Stimulated activated CD8-positive, alpha-beta memory T cell treated with anti-CD3 and anti-CD28 coated beads, Interleukin-12 subunit alpha, Interleukin-12 subunit beta, amount 100 ng/mL, for 1 hour (primary cell): ENCODE data around the gene WWOX.

Experiments used
- DNase-seq: peaks from one replicate; pipeline ENCODE4 v3.0.0-alpha.2; 2020; ENCODE audit warnings: low read depth

WWOX gene

GRCh38 chr16:78995441-78995840 lies 896.0 kb downstream of the WWOX start:
- no peak for DNase-seq

DNA sequence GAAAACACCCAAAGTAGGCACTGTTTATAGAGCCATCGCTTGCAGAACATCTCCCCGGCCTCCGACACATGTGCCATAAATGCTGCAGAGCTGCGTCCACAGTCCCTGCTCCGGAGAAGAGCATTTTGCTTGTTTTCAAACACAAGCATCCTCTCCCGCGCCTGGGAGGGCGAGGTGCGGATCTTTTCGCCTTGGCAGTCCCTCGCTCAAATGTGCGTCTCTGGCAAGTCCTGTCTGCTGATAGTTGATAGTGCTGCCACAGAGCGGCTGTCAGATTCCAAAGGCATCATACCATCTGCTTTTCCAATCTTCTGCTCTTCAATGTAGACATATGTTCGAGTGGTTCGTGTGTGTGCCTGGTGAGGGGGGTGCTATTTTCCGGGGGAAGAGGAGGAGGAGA lies 897.3 kb downstream of the WWOX start:
- DNase-seq = no peak

- DNase-seq = no peak
These were observed 899.4 kb downstream of the WWOX start for GRCh38 chr16:78998879-78999278.

DNA sequence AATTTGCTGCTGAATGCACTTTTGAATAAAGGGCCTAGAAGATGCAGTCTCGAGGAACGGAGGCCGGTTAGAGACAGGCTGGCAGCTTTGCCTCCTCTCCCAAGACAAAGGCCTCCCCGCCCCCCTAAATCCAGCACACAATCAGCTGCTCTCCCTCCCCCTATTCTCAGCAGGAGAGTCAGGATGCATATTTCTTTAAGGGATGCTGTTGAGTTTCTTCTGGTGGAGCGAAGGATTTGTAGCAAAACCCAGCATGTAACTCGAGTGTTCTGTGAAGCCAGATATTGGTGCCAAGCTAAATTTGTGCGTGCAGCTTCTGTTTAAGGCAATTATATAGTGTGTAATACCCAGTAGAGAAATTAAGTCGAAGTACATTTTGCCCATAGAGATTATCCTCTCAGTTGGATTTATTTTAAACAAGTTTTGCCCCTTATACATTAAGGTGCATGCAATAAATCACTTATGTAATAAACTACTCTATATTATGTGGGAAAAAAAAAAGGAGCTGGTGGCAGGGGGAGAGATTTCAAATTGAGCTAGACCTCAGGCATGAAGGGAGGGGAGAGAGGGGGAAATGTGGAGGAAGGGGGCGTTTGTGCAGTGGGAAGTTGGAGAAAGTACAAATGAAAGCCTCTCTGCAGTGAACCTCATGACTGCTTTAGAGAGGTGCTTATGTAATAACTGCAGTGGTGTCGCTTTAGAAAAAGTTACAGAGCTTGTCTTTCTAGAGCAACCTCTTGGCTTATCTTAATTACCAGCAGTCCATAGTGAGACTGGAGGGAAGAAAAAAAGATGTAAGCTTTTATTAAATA lies 901.9 kb downstream of the WWOX start:
- no peak for DNase-seq

DNA sequence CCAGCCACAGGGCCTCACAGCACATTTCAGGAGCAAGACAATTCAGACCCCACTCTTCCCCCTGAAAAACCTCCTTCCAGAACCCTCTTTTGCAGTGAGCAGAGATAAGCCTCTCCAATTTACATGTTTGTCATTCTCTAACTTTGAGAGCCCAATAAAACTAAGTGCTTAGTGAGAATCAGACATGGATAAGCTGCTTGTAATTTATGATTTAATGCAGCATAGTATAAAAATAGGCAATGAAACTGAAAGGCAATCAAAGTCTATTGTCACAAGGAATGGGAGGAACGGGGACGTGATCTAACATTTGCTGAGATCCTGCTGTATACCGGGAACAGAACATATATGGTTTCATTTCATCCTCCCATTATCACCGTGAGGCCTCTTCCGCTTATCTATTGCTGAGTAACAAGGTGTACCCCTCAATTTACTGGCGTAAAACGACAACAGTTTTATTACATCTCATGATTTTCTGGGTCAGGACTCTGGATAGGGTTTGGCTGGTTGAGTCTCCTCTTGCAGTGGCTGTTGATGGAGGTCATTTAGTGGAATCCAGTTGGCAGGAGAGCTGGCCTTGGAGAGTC lies 903.7 kb downstream of the WWOX start:
- DNase-seq = no peak

- DNase-seq = no peak
These were observed 904.9 kb downstream of the WWOX start for GRCh38 chr16:79004309-79004708.

DNA sequence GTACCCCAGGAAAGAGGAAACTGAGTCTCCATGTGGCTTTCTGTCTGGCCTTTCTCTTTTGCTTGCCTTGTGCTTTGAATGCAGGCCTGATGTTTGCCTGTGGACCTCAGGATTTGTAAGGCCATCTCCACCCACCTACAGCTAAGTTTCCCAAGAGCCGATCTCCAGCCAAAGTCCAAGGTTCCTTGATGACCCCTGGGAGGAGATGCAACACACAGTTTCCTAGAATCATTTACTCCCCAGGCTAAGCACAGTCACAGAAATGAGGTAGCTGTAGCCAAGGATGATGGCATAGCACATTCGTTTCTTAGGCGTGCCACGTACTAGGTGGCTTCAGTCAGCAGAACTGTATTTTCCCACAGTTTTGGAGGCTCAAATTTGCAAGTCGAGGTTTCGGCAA lies 905.6 kb downstream of the WWOX start:
- DNase-seq = no peak

DNA sequence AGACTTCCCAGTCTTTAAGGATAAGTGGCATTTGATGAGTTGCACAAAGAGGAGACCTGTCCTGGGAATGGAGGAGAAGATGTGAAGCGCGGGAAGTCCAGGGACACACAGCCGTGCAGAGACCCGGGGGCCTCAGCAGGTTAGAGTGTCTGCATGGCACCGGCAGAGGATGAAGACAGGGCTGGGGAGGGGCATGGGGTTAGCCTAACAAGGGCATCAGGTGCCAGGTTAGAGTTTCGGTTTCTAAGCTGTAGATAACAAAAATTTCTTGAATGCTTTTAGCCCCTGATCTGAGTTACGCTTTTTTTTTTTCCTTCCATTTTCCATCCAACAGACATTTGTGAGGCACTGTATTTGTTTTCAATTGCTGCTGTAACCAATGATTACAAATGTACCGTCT lies 906.8 kb downstream of the WWOX start:
- no peak for DNase-seq

DNA sequence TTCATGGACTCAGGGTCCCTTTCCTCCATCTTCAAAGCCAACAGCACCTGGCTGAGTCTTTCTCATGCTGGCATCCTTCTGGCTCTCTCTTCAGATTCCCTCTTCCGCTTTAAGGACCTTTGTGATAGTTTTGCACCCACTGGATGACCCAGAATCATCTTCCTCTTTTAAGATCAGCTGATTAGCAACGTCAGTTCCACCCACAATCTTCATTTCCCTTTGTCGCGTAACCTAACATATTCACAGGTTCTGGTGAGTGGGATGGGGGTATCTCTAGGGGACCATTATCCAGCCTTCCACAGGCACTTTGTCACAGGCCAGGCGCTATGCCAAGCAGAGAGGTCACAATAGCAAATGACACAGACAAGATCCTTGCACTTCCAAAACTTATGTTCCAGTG lies 907.3 kb downstream of the WWOX start:
- DNase-seq = no peak

DNA sequence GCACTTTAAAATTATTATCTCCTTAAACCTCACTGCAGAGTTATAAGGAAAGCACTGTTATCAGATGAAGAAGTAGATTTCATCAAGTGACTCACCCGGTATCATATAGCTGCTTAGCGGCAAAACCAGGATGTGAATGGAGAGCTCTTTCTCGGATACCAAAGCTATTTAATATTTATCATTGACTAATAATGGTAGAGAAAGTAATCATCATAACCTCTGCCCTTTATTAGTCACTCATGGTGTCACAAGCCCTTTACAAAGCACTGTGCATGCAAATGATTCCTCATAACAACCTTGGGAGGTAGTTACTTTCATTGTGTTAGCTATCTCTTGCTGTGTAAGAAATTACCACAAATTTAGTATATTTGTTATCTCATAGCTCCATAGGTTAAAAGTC lies 908.2 kb downstream of the WWOX start:
- DNase-seq = no peak

DNA sequence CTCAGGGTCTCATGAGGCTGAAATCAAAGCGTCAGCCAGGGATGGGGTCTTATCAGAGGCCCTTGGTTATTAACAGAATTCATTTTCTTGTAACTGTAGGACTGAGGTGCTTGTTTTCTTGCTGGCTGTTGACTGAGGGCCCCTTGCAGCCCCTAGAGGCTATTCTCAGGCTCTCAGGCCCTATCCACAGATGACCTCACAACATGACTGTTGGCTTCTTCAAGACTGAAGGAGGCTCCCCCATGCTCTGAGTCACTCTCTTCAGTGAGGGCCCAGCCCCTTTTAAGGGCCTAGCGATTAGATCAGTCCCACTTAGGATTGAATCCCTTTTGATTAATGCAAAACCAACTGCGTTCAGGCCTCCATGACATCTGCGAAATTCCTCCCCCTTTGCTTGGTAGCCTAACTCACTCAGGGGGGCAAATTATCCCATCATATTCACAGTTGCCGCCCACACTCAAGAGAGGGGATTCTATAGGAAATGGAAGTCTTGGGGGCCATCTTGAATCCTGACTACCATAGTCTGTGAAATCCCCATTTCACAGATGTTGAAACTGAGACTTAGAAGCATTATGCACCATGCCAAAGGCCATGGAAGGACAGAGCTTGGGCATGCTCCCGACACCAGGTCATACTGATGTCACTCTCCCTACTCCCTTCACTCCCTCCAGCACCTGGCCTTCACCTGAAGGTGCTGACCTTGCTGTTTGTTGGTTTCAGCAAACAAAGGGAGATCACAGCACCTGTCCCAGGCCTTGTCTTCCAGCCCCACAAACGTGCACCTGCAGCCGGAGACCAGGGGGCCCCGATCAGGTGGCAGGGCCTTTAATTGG lies 908.8 kb downstream of the WWOX start:
- DNase-seq = no peak

DNA sequence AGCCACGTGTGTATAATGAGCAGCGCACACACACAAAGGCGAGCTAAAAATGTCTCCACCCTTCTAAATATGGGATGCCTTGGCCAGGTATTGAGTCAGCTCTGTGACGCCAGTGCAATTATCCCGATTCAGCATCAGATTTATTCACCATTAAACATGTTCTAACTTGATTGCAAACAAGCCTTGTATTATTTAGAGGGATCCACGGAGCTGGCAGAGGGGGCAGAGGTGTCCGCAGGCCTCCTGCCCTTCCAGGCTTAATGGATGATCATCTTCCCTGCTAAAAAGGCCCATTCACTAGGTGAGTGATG lies 909.4 kb downstream of the WWOX start:
- no peak for DNase-seq

- DNase-seq = no peak
These were observed 910.4 kb downstream of the WWOX start for GRCh38 chr16:79009896-79010295.

- DNase-seq = no peak
These were observed 911.8 kb downstream of the WWOX start for GRCh38 chr16:79011282-79011681.

GRCh38 chr16:79012671-79013434 lies 913.4 kb downstream of the WWOX start:
- no peak for DNase-seq

DNA sequence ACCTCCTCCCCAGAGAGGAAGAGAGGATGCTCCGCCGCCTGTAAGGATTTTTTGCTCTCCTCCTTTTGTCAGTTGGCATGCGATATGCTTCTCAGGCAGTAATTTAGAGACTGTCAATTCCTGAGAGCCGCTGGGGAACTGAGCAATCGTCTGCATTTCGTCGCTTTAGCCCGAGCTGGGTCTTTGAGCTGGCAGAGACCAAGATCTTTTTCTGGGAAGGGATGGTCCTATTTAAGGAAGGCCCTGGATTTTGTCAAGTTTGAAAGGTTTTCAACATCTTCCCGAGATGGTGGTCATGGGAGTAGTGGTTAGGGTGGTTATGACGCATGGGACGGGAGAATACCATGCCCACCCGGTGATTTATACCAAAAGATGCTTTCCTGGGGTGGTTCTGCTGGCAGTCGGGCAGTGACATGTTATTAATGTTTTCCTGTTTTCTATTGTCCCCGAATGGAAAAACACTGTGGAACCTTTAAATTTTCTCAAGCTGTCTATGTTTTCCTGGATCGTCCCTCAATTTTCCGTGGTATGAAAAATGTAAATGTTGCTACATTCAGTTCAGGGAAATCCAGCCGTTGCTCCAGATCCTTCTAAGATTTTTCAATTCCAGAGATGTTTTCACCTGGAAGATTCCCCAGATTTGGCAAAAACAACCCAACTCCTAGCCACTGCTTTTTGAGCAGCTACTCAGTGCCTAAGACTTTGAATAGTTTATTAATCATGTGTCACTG lies 914.6 kb downstream of the WWOX start:
- no peak for DNase-seq

DNA sequence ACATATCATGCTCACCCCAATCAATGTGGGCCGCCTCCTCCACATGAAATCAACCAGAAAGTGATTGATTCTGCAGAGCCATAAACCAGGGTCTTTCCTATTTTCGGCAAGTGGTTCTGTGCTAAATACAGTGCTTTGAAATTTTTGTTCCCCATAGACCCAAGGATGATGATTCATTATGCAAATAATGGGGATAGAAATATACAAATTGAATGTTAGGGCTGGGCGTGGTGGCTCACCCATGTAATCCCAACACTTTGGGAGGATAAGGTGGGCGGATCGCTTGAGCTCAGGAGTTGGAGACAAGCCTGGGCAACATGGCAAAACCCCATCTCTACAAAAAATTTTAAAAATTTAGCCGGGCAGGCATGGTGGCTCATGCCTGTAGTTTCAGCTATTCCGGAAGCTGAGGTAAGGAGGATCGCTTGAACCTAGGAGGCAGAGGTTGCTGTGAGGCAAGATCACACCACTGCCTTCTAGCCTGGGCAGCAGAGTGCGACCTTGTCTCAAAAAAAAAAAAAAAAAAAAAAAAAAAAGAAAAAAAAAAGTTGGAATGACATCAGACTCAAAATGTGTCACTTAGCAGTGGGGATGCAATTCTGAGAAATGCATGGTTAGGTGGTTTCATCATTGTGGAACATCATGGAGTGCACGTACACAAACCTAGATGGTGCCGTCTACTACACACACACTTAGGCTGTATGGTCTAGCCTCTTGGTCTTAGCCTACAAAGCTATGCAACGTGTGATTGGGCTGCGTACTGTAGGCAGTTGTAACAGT lies 919.4 kb downstream of the WWOX start:
- DNase-seq = no peak

DNA sequence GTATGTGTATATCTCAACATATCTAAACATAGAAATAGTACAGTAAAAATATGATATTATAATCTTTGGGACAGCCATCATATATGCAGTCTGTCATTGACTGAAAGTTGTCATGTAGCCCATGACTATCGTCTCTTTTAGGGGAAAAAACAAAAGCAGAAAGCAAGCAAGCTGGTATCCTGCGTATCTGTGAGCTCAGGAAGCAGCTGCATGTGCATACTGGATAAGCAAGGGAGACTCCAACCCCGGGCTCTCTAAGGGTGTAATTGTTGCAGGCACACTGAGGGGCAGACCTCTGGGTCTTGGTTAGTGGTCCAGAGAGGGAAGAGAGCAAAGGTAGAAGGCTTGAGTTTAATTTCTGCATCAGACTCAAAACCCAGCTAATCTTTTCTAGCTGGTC lies 920.0 kb downstream of the WWOX start:
- no peak for DNase-seq

DNA sequence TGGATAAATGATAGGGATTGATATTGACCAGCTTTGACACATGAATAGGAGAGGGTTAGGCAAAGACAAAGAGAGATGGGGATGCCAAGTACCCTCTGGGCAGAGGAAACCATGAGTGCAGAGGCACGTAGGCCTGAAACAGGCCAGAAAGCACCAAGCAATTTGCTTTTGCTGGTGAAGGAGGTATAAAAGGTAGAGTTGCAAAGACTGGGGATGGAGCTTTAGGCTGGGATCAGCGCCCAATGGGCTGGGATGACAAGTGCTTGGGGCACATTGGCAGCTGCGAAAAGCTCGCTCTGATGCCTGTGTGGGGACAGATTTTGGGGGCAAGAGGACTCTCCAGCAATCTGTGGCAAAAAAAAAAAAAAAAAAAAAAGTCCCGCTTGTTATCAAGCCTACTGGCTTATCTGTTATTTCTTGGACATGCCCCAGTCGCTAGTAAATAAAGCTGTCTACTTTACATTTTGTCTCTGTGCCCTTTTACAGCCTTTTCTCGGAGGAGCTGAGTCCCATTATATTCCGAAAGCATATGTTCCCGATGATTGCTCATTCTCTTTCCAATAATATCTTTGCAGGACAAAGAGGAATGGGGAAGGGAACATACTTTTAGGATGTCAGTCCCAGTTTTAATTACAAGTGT lies 922.7 kb downstream of the WWOX start:
- no peak for DNase-seq

DNA sequence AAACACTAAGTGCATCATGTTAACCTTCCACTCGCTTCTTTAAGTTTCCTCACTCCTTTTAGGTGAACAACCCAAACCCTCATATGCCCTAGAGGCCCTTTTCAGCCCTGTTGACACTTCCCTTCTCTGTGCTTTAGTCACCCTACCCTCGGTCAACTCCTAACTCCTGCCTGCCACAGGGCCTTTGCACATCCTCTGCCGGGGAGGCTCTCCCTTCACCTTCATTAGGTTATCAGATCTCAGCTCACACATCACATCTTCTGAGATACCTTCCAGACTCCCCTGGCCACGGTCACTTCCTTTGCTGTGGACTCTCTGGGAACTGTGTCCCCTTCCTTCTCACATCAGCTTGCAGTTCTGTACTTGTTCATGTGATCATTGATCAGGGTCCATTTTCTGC lies 926.7 kb downstream of the WWOX start:
- no peak for DNase-seq

- no peak for DNase-seq
These were observed 937.1 kb downstream of the WWOX start for GRCh38 chr16:79036541-79036940.
